SK-N-SH (cell line): ENCODE results near the gene TADA3. TPM values are rescaled to one million over a fixed set of nuclear protein-coding genes. Genes with fewer than 3 reads are reported as not detected.

ENCODE experiments used
- CTCF ChIA-PET: fragments of 300-600, 350-600 bp; formaldehyde crosslinking; extraction: SDS; loops from one replicate; lab custom pipeline; 2021; lab: Yijun Ruan, JAX
- POLR2A ChIA-PET: fragments of 350-600 bp; sonication (Branson Sonifier 250); formaldehyde crosslinking; extraction: SDS; loops from one replicate; lab custom pipeline; 2020; ENCODE audit warnings: antibody characterized with exemption, inconsistent platforms; lab: Yijun Ruan, JAX
- DNase-seq: peaks from one replicate; pipeline ENCODE4 v3.0.0; 2012
- H2AFZ ChIP-seq: fragments of 200-600 bp; sonication (generic); 2 replicates; pipeline ENCODE4 v1.8.1; 2016; ENCODE audit warnings: antibody characterized with exemption, mild to moderate bottlenecking, low read depth
- H3F3A ChIP-seq: fragments of 200-600 bp; sonication (generic); replicated peaks from 2 replicates; pipeline ENCODE3; 2016; ENCODE audit warnings: antibody characterized with exemption, mild to moderate bottlenecking; ENCODE audit not compliant: insufficient read depth
- H3K27ac ChIP-seq, 2 experiments: fragments of 200-500 bp in 1 of 2; fragments of 200-600 bp in 1 of 2; sonication (Bioruptor generic) in 1 of 2; sonication (generic), shearing (Covaris generic) in 1 of 2; 2 replicates each; pipeline versions ENCODE4 v1.5.1 to v1.6.1; 2014 to 2016; ENCODE audit warnings: low read depth in 2 of 2, inconsistent platforms in 1 of 2, low read length in 1 of 2, mild to moderate bottlenecking in 1 of 2, mixed read lengths in 1 of 2
- H3K27me3 ChIP-seq: fragments of 200-600 bp; sonication (generic), shearing (Covaris generic); 2 replicates; pipeline ENCODE4 v1.6.1; 2016; ENCODE audit warnings: mixed run types; ENCODE audit not compliant: insufficient read depth
- H3K36me3 ChIP-seq, 2 experiments: fragments of 200-500 bp in 1 of 2; fragments of 200-600 bp in 1 of 2; sonication (Bioruptor generic) in 1 of 2; sonication (generic) in 1 of 2; replicated peaks in 1 of 2; 2 replicates each; pipeline versions ENCODE3 to v1.5.1; 2014 to 2016; ENCODE audit warnings: low read length in 1 of 2, mild to moderate bottlenecking in 1 of 2; ENCODE audit not compliant: insufficient read depth in 2 of 2, control insufficient read depth in 1 of 2
- H3K4me1 ChIP-seq, 2 experiments: fragments of 200-500 bp in 1 of 2; fragments of 200-600 bp in 1 of 2; sonication (Bioruptor generic) in 1 of 2; sonication (generic), shearing (Covaris generic) in 1 of 2; 2 replicates each; pipeline versions ENCODE4 v1.5.1 to v1.6.1; 2014 to 2016; ENCODE audit warnings: low read depth in 1 of 2, low read length in 1 of 2, mixed run types in 1 of 2; ENCODE audit not compliant: insufficient read depth in 2 of 2, control insufficient read depth in 1 of 2
- H3K4me2 ChIP-seq: fragments of 200-600 bp; sonication (generic), shearing (Covaris generic); 2 replicates; pipeline ENCODE4 v1.6.1; 2017; ENCODE audit warnings: mixed run types
- H3K4me3 ChIP-seq, 2 experiments: fragments of 200-500 bp in 1 of 2; fragments of 200-600 bp in 1 of 2; sonication (Bioruptor generic) in 1 of 2; sonication (generic), shearing (Covaris generic) in 1 of 2; 2 replicates each; pipeline versions ENCODE4 v1.5.1 to v1.8.1; 2014 to 2016; ENCODE audit warnings: low read depth in 2 of 2, inconsistent platforms in 1 of 2, low read length in 1 of 2, mild to moderate bottlenecking in 1 of 2, mixed read lengths in 1 of 2, moderate library complexity in 1 of 2
- H3K79me2 ChIP-seq: fragments of 200-600 bp; sonication (generic); 2 replicates; pipeline ENCODE4 v1.8.1; 2017; ENCODE audit warnings: mild to moderate bottlenecking; ENCODE audit not compliant: insufficient read depth
- H3K9ac ChIP-seq: fragments of 200-600 bp; sonication (generic); 2 replicates; pipeline ENCODE4 v1.6.1; 2017; ENCODE audit warnings: mixed run types
- H3K9me2 ChIP-seq: fragments of 200-600 bp; sonication (generic); 2 replicates; pipeline ENCODE4 v1.6.1; 2017; ENCODE audit warnings: mixed run types
- H3K9me3 ChIP-seq: fragments of 200-600 bp; sonication (generic); 2 replicates; pipeline ENCODE4 v1.6.1; 2017; ENCODE audit warnings: mixed run types, mild to moderate bottlenecking, moderate library complexity
- H4K20me1 ChIP-seq: fragments of 200-600 bp; sonication (generic); 2 replicates; pipeline ENCODE4 v1.6.1; 2017; ENCODE audit warnings: mild to moderate bottlenecking, mixed run types; ENCODE audit not compliant: insufficient read depth
- ELF1 ChIP-seq: IDR thresholded peaks from 2 replicates; pipeline ENCODE4 v1.4.0; 2012
- EZH2phosphoT487 ChIP-seq: fragments of 200-600 bp; sonication (generic); IDR thresholded peaks from 2 replicates; pipeline ENCODE4 v1.6.1; 2017; ENCODE audit warnings: low read depth, mixed run types, mild to moderate bottlenecking, antibody characterized with exemption, moderate library complexity, borderline replicate concordance
- FOSL2 ChIP-seq: IDR thresholded peaks from 2 replicates; pipeline ENCODE4 v1.4.0; 2012; ENCODE audit warnings: low read depth, mild to moderate bottlenecking, moderate library complexity, borderline replicate concordance
- FOXJ3 ChIP-seq: sonication (generic); formaldehyde crosslinking; IDR thresholded peaks from 2 replicates; pipeline ENCODE4 v1.5.1; 2020; ENCODE audit warnings: mild to moderate bottlenecking, missing genetic modification reagents
- GATA2 ChIP-seq: sonication (generic); formaldehyde crosslinking; IDR thresholded peaks from 2 replicates; pipeline ENCODE4 v1.5.0; 2020; ENCODE audit warnings: mild to moderate bottlenecking, missing genetic modification reagents
- JUND ChIP-seq: IDR thresholded peaks from 2 replicates; pipeline ENCODE4 v1.4.0; 2012
- NFIC ChIP-seq: IDR thresholded peaks from 2 replicates; pipeline ENCODE4 v1.4.0; 2012; ENCODE audit warnings: borderline replicate concordance
- RAD21 ChIP-seq: IDR thresholded peaks from 2 replicates; pipeline ENCODE4 v1.6.1; 2012; ENCODE audit warnings: mild to moderate bottlenecking, low read length
- RCOR1 ChIP-seq: fragments of 150-350 bp; IDR thresholded peaks from 2 replicates; pipeline ENCODE4 v1.6.1; 2017; ENCODE audit warnings: antibody characterized with exemption, low read length
- RFX5 ChIP-seq: IDR thresholded peaks from 2 replicates; pipeline ENCODE4 v1.6.1; 2012; ENCODE audit warnings: mild to moderate bottlenecking, improper control_type of control experiment, low read length
- RXRA ChIP-seq: IDR thresholded peaks from 2 replicates; pipeline ENCODE4 v1.4.0; 2012; ENCODE audit warnings: low read depth, mild to moderate bottlenecking, borderline replicate concordance
- TAF1 ChIP-seq: IDR thresholded peaks from 2 replicates; pipeline ENCODE4 v1.6.1; 2012; ENCODE audit warnings: low read depth, mild to moderate bottlenecking, low read length, moderate library complexity, borderline replicate concordance
- TCF12 ChIP-seq: IDR thresholded peaks from 2 replicates; pipeline ENCODE4 v1.4.0; 2012
- YY1 ChIP-seq: IDR thresholded peaks from 2 replicates; pipeline ENCODE4 v1.4.0; 2012; ENCODE audit warnings: low read depth, mild to moderate bottlenecking
- WGBS: methylation state at CpG from one replicate; pipeline ENCODE4 v1.1.6; 2017; ENCODE audit warnings: low lambda C conversion rate; 5-methylcytosine and 5-hydroxymethylcytosine counted together
- polyA plus RNA-seq, 3 experiments: library from polyadenylated mRNA; depleted of rRNA; stranded (reverse); fragments of >200 nt; gene quantifications; 2 replicates each; pipeline ENCODE4 v1.2.3, GENCODE V29; 2012
- TF ChIP-seq, protein P1 (sequence below): IDR thresholded peaks from 2 replicates; pipeline ENCODE4 v1.4.0; 2012; ENCODE audit warnings: low read depth, borderline replicate concordance
- TF ChIP-seq, protein P2 (sequence below): fragments of 150-350 bp; IDR thresholded peaks from 2 replicates; pipeline ENCODE4 v1.6.1; 2016; ENCODE audit warnings: mild to moderate bottlenecking, low read depth, low read length
- TF ChIP-seq, protein P3 (sequence below): IDR thresholded peaks from 2 replicates; pipeline ENCODE4; 2012

The TADA3 gene
- polyA plus RNA-seq, 1 of the 3 experiments (the other 2 are of a cell fraction): 102 TPM

DNA sequence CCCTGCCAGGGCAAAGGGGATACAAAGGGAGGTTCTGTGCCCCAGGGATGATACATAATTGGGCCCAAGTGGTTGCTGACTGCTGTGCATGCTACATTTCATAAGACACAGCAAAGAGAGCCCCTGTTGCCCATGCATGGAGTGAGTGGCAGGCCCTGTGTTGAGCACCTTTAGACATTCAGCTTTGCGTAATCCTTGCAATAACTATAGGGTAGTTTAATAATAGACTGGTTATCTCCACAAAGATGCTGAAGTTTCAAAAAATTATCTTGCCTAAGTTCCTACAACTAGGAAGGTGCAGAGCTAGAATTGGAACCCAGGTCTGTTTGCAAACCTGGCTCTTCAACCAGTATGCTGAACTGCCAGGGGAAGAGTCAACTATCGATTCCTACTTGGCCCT is 44.2 kb downstream of the TADA3 start (continued):
- TF ChIP-seq GATA2 (CRISPR knock-in tag) (no peak), NFIC (no peak), EZH2phosphoT487 (no peak), YY1 (no peak), TAF1 (no peak)
- TF ChIP-seq, protein P1, sequence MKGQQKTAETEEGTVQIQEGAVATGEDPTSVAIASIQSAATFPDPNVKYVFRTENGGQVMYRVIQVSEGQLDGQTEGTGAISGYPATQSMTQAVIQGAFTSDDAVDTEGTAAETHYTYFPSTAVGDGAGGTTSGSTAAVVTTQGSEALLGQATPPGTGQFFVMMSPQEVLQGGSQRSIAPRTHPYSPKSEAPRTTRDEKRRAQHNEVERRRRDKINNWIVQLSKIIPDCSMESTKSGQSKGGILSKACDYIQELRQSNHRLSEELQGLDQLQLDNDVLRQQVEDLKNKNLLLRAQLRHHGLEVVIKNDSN: no peak

DNA sequence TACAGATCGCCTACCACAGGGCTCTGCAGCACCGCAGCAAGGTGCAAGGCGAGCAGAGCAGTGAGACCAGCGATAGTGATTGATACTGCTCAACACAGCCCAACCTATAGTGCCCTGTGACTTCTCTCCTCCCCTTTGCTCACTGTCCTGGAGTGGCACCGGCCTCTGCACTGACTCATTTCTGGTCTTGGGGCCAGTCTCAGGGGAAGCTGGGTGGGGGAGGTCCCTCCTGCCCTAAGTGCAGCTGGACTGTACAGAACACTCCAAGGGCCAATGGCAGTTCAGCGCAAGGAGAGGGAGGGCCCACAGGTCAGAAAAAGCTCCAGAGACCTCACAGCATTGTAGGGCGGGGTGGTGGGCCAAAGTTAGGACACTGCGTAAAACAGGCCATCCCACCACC is 45.0 kb downstream of the TADA3 start:
- no peak overlapping the region for H3K4me3 ChIP-seq
- peak overlapping the region; percentile 30; the same call in 1 of the 2 replicates for H3K4me2 ChIP-seq
- peaks cover 38% of the 10 kb centered on the region for H3F3A ChIP-seq
- POLR2A ChIA-PET: no interaction called here
- WGBS: 82% methylated on average over 2 of the region's 8 CpGs
- CTCF ChIA-PET: no interaction called here
- H3K9me3 ChIP-seq: no peaks in the 10 kb centered on the region
- no peaks in the 10 kb centered on the region for H3K27me3 ChIP-seq
- no peak for DNase-seq
- no peaks in the 10 kb centered on the region for H3K9me2 ChIP-seq
- peak overlapping the region in 1 of 2 experiments; percentile 55; a peak in 1 of 4 replicates for H3K27ac ChIP-seq
- H3K79me2 ChIP-seq: peaks cover 30% of the 10 kb centered on the region
- no peak overlapping the region for H2AFZ ChIP-seq
- H3K4me1 ChIP-seq: peaks cover 17 to 24% of the 10 kb centered on the region in 2 experiments
- TF ChIP-seq RXRA (peak; percentile 36; the same call in 1 of the 2 replicates), FOXJ3 (CRISPR knock-in tag) (no peak), NFIC (0 out of 2 replicates have a peak, but pooled peaks have one; percentile 9), RFX5 (no peak), FOSL2 (peak; percentile 49; the same call in 1 of the 2 replicates), RAD21 (no peak), ELF1 (no peak), GATA2 (CRISPR knock-in tag) (no peak), RCOR1 (no peak), TCF12 (peak; percentile 50; the same call in 1 of the 2 replicates), JUND (peak; percentile 34; the same call in 1 of the 2 replicates)
- TF ChIP-seq, protein P2, sequence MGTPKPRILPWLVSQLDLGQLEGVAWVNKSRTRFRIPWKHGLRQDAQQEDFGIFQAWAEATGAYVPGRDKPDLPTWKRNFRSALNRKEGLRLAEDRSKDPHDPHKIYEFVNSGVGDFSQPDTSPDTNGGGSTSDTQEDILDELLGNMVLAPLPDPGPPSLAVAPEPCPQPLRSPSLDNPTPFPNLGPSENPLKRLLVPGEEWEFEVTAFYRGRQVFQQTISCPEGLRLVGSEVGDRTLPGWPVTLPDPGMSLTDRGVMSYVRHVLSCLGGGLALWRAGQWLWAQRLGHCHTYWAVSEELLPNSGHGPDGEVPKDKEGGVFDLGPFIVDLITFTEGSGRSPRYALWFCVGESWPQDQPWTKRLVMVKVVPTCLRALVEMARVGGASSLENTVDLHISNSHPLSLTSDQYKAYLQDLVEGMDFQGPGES: no peak
- TF ChIP-seq, protein P3, sequence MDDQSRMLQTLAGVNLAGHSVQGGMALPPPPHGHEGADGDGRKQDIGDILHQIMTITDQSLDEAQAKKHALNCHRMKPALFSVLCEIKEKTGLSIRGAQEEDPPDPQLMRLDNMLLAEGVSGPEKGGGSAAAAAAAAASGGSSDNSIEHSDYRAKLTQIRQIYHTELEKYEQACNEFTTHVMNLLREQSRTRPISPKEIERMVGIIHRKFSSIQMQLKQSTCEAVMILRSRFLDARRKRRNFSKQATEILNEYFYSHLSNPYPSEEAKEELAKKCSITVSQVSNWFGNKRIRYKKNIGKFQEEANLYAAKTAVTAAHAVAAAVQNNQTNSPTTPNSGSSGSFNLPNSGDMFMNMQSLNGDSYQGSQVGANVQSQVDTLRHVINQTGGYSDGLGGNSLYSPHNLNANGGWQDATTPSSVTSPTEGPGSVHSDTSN: peak; percentile 43; the same call in 1 of the 2 replicates
- TF ChIP-seq, all 33 proteins: peak for 6
- Histone ChIP-seq H3K36me3 (peaks cover 51 to 66% of the 10 kb centered on the region in 2 experiments), H4K20me1 (no peaks in the 10 kb centered on the region), H3K9ac (no peak overlapping the region)
